H9 (cell line): ENCODE measurements around the gene FCAMR. TPM values are rescaled to one million over a fixed set of nuclear protein-coding genes. Genes with fewer than 3 reads are reported as not detected.

ENCODE experiments used
- DNase-seq: peaks from one replicate; pipeline ENCODE4 v3.0.0-alpha.2; 2017
- H2AFZ ChIP-seq: one replicate; pipeline ENCODE4 v1.6.1; 2013; ENCODE audit warnings: mild to moderate bottlenecking, low read length, control low read depth, moderate library complexity
- H2AK5ac ChIP-seq: 2 replicates; pipeline ENCODE4 v1.6.1; 2013; ENCODE audit warnings: low read length, control low read depth, mixed read lengths; ENCODE audit not compliant: insufficient read length
- H2BK120ac ChIP-seq: one replicate; pipeline ENCODE4 v1.6.1; 2013; ENCODE audit warnings: low read depth, mild to moderate bottlenecking, low read length, control low read depth, inconsistent platforms; ENCODE audit not compliant: poor library complexity, severe bottlenecking
- H2BK12ac ChIP-seq: 2 replicates; pipeline ENCODE4 v1.6.1; 2013; ENCODE audit warnings: low read length, control low read depth, mixed read lengths, low read depth; ENCODE audit not compliant: insufficient read length
- H2BK15ac ChIP-seq: 2 replicates; pipeline ENCODE4 v1.6.1; 2013; ENCODE audit warnings: low read depth, low read length, control low read depth
- H2BK20ac ChIP-seq: one replicate; pipeline ENCODE4 v1.6.1; 2013; ENCODE audit warnings: low read depth, mild to moderate bottlenecking, low read length, control low read depth, inconsistent platforms; ENCODE audit not compliant: poor library complexity, severe bottlenecking
- H2BK5ac ChIP-seq: 2 replicates; pipeline ENCODE4 v1.6.1; 2013; ENCODE audit warnings: low read length, control low read depth, mixed read lengths; ENCODE audit not compliant: insufficient read length
- H3K14ac ChIP-seq: 2 replicates; pipeline ENCODE4 v1.6.1; 2013; ENCODE audit warnings: low read length, control low read depth; ENCODE audit not compliant: insufficient read depth
- H3K18ac ChIP-seq: 2 replicates; pipeline ENCODE4 v1.6.1; 2013; ENCODE audit warnings: low read depth, mild to moderate bottlenecking, mixed read lengths, low read length, control low read depth; ENCODE audit not compliant: insufficient read length
- H3K23ac ChIP-seq: 2 replicates; pipeline ENCODE4 v1.6.1; 2013; ENCODE audit warnings: low read length, control low read depth, mixed read lengths, low read depth; ENCODE audit not compliant: insufficient read length
- H3K23me2 ChIP-seq: 2 replicates; pipeline ENCODE4 v1.6.1; 2013; ENCODE audit warnings: low read depth, mild to moderate bottlenecking, mixed read lengths, low read length, control low read depth; ENCODE audit not compliant: insufficient read length, poor library complexity, severe bottlenecking
- H3K27ac ChIP-seq: 2 replicates; pipeline ENCODE4 v1.5.1; 2013; ENCODE audit warnings: low read length, control low read depth, mixed read lengths, low read depth; ENCODE audit not compliant: insufficient read length
- H3K27me3 ChIP-seq: 2 replicates; pipeline ENCODE4 v1.6.1; 2013; ENCODE audit warnings: low read length, control low read depth, inconsistent platforms; ENCODE audit not compliant: insufficient read depth
- H3K4ac ChIP-seq: 2 replicates; pipeline ENCODE4 v1.6.1; 2013; ENCODE audit warnings: low read depth, mild to moderate bottlenecking, control low read depth, inconsistent platforms, low read length, moderate library complexity
- H3K4me1 ChIP-seq: 2 replicates; pipeline ENCODE4 v1.6.1; 2013; ENCODE audit warnings: low read length, control low read depth, inconsistent platforms; ENCODE audit not compliant: insufficient read depth
- H3K4me2 ChIP-seq: 2 replicates; pipeline ENCODE4 v1.6.1; 2013; ENCODE audit warnings: low read length, control low read depth, mixed read lengths; ENCODE audit not compliant: insufficient read length, insufficient read depth
- H3K56ac ChIP-seq: 2 replicates; pipeline ENCODE4 v1.6.1; 2013; ENCODE audit warnings: low read depth, mild to moderate bottlenecking, mixed read lengths, low read length, control low read depth; ENCODE audit not compliant: insufficient read length
- H3K79me1 ChIP-seq: 2 replicates; pipeline ENCODE4 v1.6.1; 2013; ENCODE audit warnings: low read depth, mild to moderate bottlenecking, moderate library complexity, low read length, control low read depth, inconsistent platforms; ENCODE audit not compliant: insufficient read depth, poor library complexity, severe bottlenecking
- H3K79me2 ChIP-seq: 2 replicates; pipeline ENCODE4 v1.6.1; 2013; ENCODE audit warnings: low read length, control low read depth, inconsistent platforms; ENCODE audit not compliant: insufficient read depth
- H3K9ac ChIP-seq: 2 replicates; pipeline ENCODE4 v1.6.1; 2013; ENCODE audit warnings: low read length, control low read depth, mixed read lengths; ENCODE audit not compliant: insufficient read length; ENCODE audit errors: extremely low read depth
- H3K9me3 ChIP-seq: one replicate; pipeline ENCODE4 v1.6.1; 2013; ENCODE audit warnings: low read depth, low read length, inconsistent platforms; ENCODE audit not compliant: control insufficient read depth
- H3T11ph ChIP-seq: one replicate; pipeline ENCODE4 v1.6.1; 2013; ENCODE audit warnings: mild to moderate bottlenecking, low read length, control low read depth, inconsistent platforms
- H4K20me1 ChIP-seq: one replicate; pipeline ENCODE4 v1.6.1; 2013; ENCODE audit not compliant: control insufficient read depth, insufficient read length, insufficient read depth
- H4K5ac ChIP-seq: 2 replicates; pipeline ENCODE4 v1.6.1; 2013; ENCODE audit warnings: low read depth, mild to moderate bottlenecking, mixed read lengths, low read length, control low read depth; ENCODE audit not compliant: insufficient read length
- H4K8ac ChIP-seq: replicated peaks from 2 replicates; pipeline ENCODE4 v1.6.1; 2013; ENCODE audit warnings: low read length, control low read depth, mixed read lengths, low read depth; ENCODE audit not compliant: insufficient read length
- H4K91ac ChIP-seq: 2 replicates; pipeline ENCODE4 v1.6.1; 2013; ENCODE audit warnings: low read depth, mild to moderate bottlenecking, moderate library complexity, mixed read lengths, low read length, control low read depth; ENCODE audit not compliant: insufficient read length
- H3K27ac Mint-ChIP-seq, 3 experiments: 2 replicates in 2 of 3; 3 replicates in 1 of 3; pipeline ENCODE4 v1.8.0; 2020 to 2021; ENCODE audit warnings: mixed read lengths in 3 of 3, mild to moderate bottlenecking in 1 of 3, moderate library complexity in 1 of 3
- H3K27me3 Mint-ChIP-seq: 2 replicates; pipeline ENCODE4 v1.8.0; 2021; ENCODE audit warnings: low read depth, mild to moderate bottlenecking, moderate library complexity, mixed read lengths
- H3K36me3 Mint-ChIP-seq, 3 experiments: 2 replicates in 2 of 3; 3 replicates in 1 of 3; pipeline ENCODE4 v1.8.0; 2020 to 2021; ENCODE audit warnings: low read depth in 3 of 3, mixed read lengths in 3 of 3; ENCODE audit not compliant: insufficient read depth in 1 of 3
- H3K4me1 Mint-ChIP-seq, 2 experiments: 2 replicates each; pipeline ENCODE4 v1.8.0; 2020; ENCODE audit warnings: mixed read lengths in 2 of 2
- H3K4me3 Mint-ChIP-seq, 2 experiments: 2 replicates in 1 of 2; 3 replicates in 1 of 2; pipeline ENCODE4 v1.8.0; 2020 to 2021; ENCODE audit warnings: mild to moderate bottlenecking in 2 of 2, mixed read lengths in 2 of 2, moderate library complexity in 1 of 2
- H3K9me3 Mint-ChIP-seq, 2 experiments: 2 replicates in 1 of 2; 3 replicates in 1 of 2; pipeline ENCODE4 v1.8.0; 2020; ENCODE audit warnings: mild to moderate bottlenecking in 2 of 2, mixed read lengths in 2 of 2, moderate library complexity in 1 of 2
- CTCF ChIP-seq: fragments of 200-600 bp; sonication (generic); conservative IDR thresholded peaks from 3 replicates; pipeline ENCODE4 v1.8.0; 2021; ENCODE audit warnings: antibody characterized with exemption, mild to moderate bottlenecking
- WGBS: extraction: QIAGEN DNeasy Blood & Tissue Kit; methylation state at CpG from one replicate; pipeline ENCODE4 v1.1.7; 2013; ENCODE audit warnings: missing lambda C conversion rate, low lambda C conversion rate, mixed read lengths; ENCODE audit not compliant: insufficient read length; ENCODE audit errors: extremely low coverage; 5-methylcytosine and 5-hydroxymethylcytosine counted together
- total RNA-seq: library from RNA; stranded (reverse); gene quantifications from 2 replicates; pipeline ENCODE4 v1.2.1, GENCODE V29; 2021

The FCAMR gene
- total RNA-seq, 1 experiment from 2014 or later, result not detected

GRCh38 chr1:206949641-206950040 is 20.6 kb downstream of the FCAMR start:
- TF ChIP-seq CTCF, result no peak
- H3K27ac ChIP-seq, result no peak overlapping the region
- DNase-seq, result no peak
- H3K14ac ChIP-seq, result no peak overlapping the region
- no peak overlapping the region for H3T11ph ChIP-seq
- no peak overlapping the region for H3K9ac ChIP-seq
- no peaks in the 10 kb centered on the region for H3K79me2 ChIP-seq
- H2AK5ac ChIP-seq, result no peak overlapping the region
- Mint-ChIP-seq H3K27me3 (peaks cover 18% of the 10 kb centered on the region), H3K9me3 (no peaks in the 10 kb centered on the region), H3K4me3 (no peak overlapping the region), H3K36me3 (no peaks in the 10 kb centered on the region; a peak in 1 of 7 replicates), H3K4me1 (no peaks in the 10 kb centered on the region), H3K27ac (no peak overlapping the region)
- H3K27me3 ChIP-seq, result no peaks in the 10 kb centered on the region
- H3K18ac ChIP-seq, result no peak overlapping the region
- no peak overlapping the region for H2BK120ac ChIP-seq
- H2BK20ac ChIP-seq, result no peak overlapping the region
- no peak overlapping the region for H4K5ac ChIP-seq
- no peak overlapping the region for H4K91ac ChIP-seq
- H3K23me2 ChIP-seq, result no peaks in the 10 kb centered on the region
- H2BK5ac ChIP-seq, result no peak overlapping the region
- no peak overlapping the region for H2BK12ac ChIP-seq
- no peak overlapping the region for H3K4ac ChIP-seq
- no peak overlapping the region for H2BK15ac ChIP-seq
- H4K8ac ChIP-seq, result no peak overlapping the region
- H3K4me2 ChIP-seq, result no peak overlapping the region
- no peaks in the 10 kb centered on the region for H3K9me3 ChIP-seq
- WGBS, result no CpG with 5 or more reads among the region's 5 CpGs
- H3K56ac ChIP-seq, result no peak overlapping the region
- no peaks in the 10 kb centered on the region for H3K79me1 ChIP-seq
- no peaks in the 10 kb centered on the region for H3K4me1 ChIP-seq
- H2AFZ ChIP-seq, result no peak overlapping the region
- H3K23ac ChIP-seq, result no peak overlapping the region
- no peaks in the 10 kb centered on the region for H4K20me1 ChIP-seq
